DOHH2 (cell line): ENCODE data around the gene IFI27L1.

ENCODE experiments used
- H3F3A ChIP-seq: fragments of 200-600 bp; sonication (generic), shearing (Covaris generic); 2 replicates; pipeline ENCODE4 v1.6.0; 2016; ENCODE audit warnings: antibody characterized with exemption, mild to moderate bottlenecking; ENCODE audit not compliant: control insufficient read depth, insufficient read depth
- H3K27ac ChIP-seq: fragments of 200-600 bp; sonication (generic); 2 replicates; pipeline ENCODE4 v1.5.1; 2014; ENCODE audit warnings: low read depth, mild to moderate bottlenecking, low read length, moderate library complexity
- H3K27me3 ChIP-seq: fragments of 200-600 bp; sonication (generic); 2 replicates; pipeline ENCODE4 v1.6.1; 2014; ENCODE audit warnings: mild to moderate bottlenecking, low read length, mixed read lengths; ENCODE audit not compliant: control insufficient read depth
- H3K36me3 ChIP-seq: fragments of 200-600 bp; sonication (generic); 2 replicates; pipeline ENCODE4 v1.6.1; 2014; ENCODE audit warnings: mild to moderate bottlenecking, low read length, moderate library complexity, mixed read lengths; ENCODE audit not compliant: control insufficient read depth
- H3K4me1 ChIP-seq: fragments of 200-600 bp; sonication (generic); 2 replicates; pipeline ENCODE4 v1.6.1; 2014; ENCODE audit warnings: mild to moderate bottlenecking, low read length, mixed read lengths; ENCODE audit not compliant: control insufficient read depth
- H3K4me2 ChIP-seq: fragments of 200-600 bp; sonication (generic); 2 replicates; pipeline ENCODE4 v1.6.0; 2014; ENCODE audit warnings: mild to moderate bottlenecking, low read length, moderate library complexity
- H3K4me3 ChIP-seq: fragments of 200-600 bp; sonication (generic); 2 replicates; pipeline ENCODE4 v1.5.1; 2014; ENCODE audit warnings: mild to moderate bottlenecking, low read length, mixed read lengths
- H3K79me2 ChIP-seq: fragments of 200-600 bp; sonication (generic); 2 replicates; pipeline ENCODE4 v1.6.1; 2014; ENCODE audit warnings: mild to moderate bottlenecking, low read length, mixed read lengths; ENCODE audit not compliant: control insufficient read depth
- H3K9me2 ChIP-seq: fragments of 200-600 bp; sonication (generic); replicated peaks from 2 replicates; pipeline ENCODE4 v1.6.1; 2014; ENCODE audit warnings: mild to moderate bottlenecking, low read length, mixed read lengths; ENCODE audit not compliant: control insufficient read depth
- H3K9me3 ChIP-seq: fragments of 200-600 bp; sonication (generic); 2 replicates; pipeline ENCODE4 v1.6.1; 2014; ENCODE audit warnings: antibody characterized with exemption, low read length, mixed read lengths; ENCODE audit not compliant: control insufficient read depth, insufficient read depth
- H4K20me1 ChIP-seq: fragments of 200-600 bp; sonication (generic); 2 replicates; pipeline ENCODE4 v1.6.0; 2014; ENCODE audit warnings: low read depth, mild to moderate bottlenecking, antibody characterized with exemption, low read length, moderate library complexity; ENCODE audit not compliant: control insufficient read depth, insufficient read depth
- CTCF ChIP-seq: fragments of 200-600 bp; sonication (generic); IDR thresholded peaks from one replicate; pipeline ENCODE4 v1.5.1; 2014; ENCODE audit warnings: antibody characterized with exemption, mild to moderate bottlenecking, low read depth, low read length; ENCODE audit not compliant: poor library complexity, severe bottlenecking
- EZH2phosphoT487 ChIP-seq: fragments of 200-600 bp; sonication (generic); IDR thresholded peaks from 2 replicates; pipeline ENCODE4 v1.6.1; 2017; ENCODE audit warnings: borderline replicate concordance, mild to moderate bottlenecking, antibody characterized with exemption, low read length, moderate library complexity, mixed read lengths

Gene IFI27L1

GRCh38 chr14:94051115-94051514 is 30.0 kb upstream of the IFI27L1 start:
- Histone ChIP-seq H4K20me1 (no peaks in the 10 kb centered on the region), H3K4me2 (no peak overlapping the region), H3K4me1 (no peaks in the 10 kb centered on the region), H3K79me2 (no peaks in the 10 kb centered on the region), H3K27me3 (no peaks in the 10 kb centered on the region), H3K9me2 (no peaks in the 10 kb centered on the region), H3K36me3 (peaks cover 90% of the 10 kb centered on the region), H3K4me3 (no peak overlapping the region), H3K9me3 (no peaks in the 10 kb centered on the region), H3K27ac (no peak overlapping the region), H3F3A (no peaks in the 10 kb centered on the region)
- TF ChIP-seq CTCF (no peak), EZH2phosphoT487 (no peak)

- no peak overlapping the region for H3K4me3 ChIP-seq
- H3K4me1 ChIP-seq = no peaks in the 10 kb centered on the region
- H3K36me3 ChIP-seq = peaks cover 92% of the 10 kb centered on the region
- no peaks in the 10 kb centered on the region for H3K79me2 ChIP-seq
- no peak for TF ChIP-seq EZH2phosphoT487
- no peak for TF ChIP-seq CTCF
- no peaks in the 10 kb centered on the region for H3K9me3 ChIP-seq
- no peaks in the 10 kb centered on the region for H3F3A ChIP-seq
- no peaks in the 10 kb centered on the region for H4K20me1 ChIP-seq
- H3K27ac ChIP-seq = no peak overlapping the region
- H3K27me3 ChIP-seq = no peaks in the 10 kb centered on the region
- no peaks in the 10 kb centered on the region for H3K9me2 ChIP-seq
- H3K4me2 ChIP-seq = no peak overlapping the region
These were observed 29.3 kb upstream of the IFI27L1 start for GRCh38 chr14:94051779-94052178.

GRCh38 chr14:94052199-94052598 is 28.9 kb upstream of the IFI27L1 start:
- H3K27ac ChIP-seq = no peak overlapping the region
- H3K9me3 ChIP-seq = no peaks in the 10 kb centered on the region
- 0 out of 2 replicates have a peak, but pooled peaks cover 4% of the 10 kb centered on the region for H4K20me1 ChIP-seq
- H3K9me2 ChIP-seq = no peaks in the 10 kb centered on the region
- H3K4me1 ChIP-seq = no peaks in the 10 kb centered on the region
- no peak for TF ChIP-seq CTCF
- TF ChIP-seq EZH2phosphoT487 = no peak
- peaks cover 92% of the 10 kb centered on the region for H3K36me3 ChIP-seq
- H3K4me2 ChIP-seq = no peak overlapping the region
- no peaks in the 10 kb centered on the region for H3F3A ChIP-seq
- H3K79me2 ChIP-seq = no peaks in the 10 kb centered on the region
- no peak overlapping the region for H3K4me3 ChIP-seq
- H3K27me3 ChIP-seq = no peaks in the 10 kb centered on the region

DNA sequence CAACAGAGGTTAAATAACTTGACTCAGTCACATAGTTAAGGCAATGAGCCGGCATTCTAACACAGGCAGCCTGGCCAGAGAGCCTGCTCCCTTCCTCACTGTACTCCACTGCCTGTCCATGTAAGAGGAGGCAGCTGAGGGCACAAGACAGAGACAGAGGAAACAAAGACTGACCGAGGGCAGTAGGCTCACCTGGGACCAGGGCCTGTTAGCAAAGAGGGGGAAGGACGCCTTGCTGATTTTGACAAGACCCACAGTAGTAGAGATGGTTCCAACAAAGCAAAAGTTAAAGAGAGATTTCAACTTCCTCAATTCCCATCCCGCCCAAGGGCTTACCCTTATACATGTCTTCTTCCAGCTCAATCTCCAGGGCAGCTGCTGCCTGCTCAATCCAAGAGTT is 28.4 kb upstream of the IFI27L1 start:
- Histone ChIP-seq H3K4me3 (no peak overlapping the region), H3K27ac (no peak overlapping the region), H3K4me2 (no peak overlapping the region), H3K4me1 (no peaks in the 10 kb centered on the region), H3K27me3 (no peaks in the 10 kb centered on the region), H3K9me2 (no peaks in the 10 kb centered on the region), H3K36me3 (peaks cover 92% of the 10 kb centered on the region), H3K9me3 (no peaks in the 10 kb centered on the region), H4K20me1 (0 out of 2 replicates have a peak, but pooled peaks cover 4% of the 10 kb centered on the region), H3F3A (no peaks in the 10 kb centered on the region), H3K79me2 (no peaks in the 10 kb centered on the region)
- TF ChIP-seq CTCF (no peak), EZH2phosphoT487 (no peak)
